ENCODE measurements around the gene H1-8. TPM values are rescaled to one million over a fixed set of nuclear protein-coding genes. Genes with fewer than 3 reads are reported as not detected.

The H1-8 gene
- total and polyA plus RNA-seq, 2 experiments from 2014 or later: not detected

DNA sequence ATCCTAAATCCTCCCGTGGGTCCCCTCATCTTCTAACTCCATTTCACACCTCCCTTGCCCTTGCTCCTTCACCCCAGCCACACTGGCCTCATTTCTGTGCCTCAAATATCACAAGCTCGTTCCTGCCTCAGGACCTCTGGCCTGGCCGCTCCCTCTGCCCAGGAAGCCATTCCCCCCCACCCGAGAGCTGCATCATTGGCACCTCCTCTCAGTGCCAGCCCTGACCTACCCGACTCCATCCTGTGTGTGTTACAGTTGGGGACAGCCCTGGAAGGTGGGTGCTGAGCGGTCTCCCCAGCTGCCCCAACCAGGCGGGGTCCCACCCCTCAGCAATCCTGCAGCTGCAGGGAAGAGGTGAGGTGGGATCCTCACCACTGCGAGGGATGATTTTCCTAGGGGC, 49.0 kb downstream of the H1-8 start:
- TF ChIP-seq, protein P1, sequence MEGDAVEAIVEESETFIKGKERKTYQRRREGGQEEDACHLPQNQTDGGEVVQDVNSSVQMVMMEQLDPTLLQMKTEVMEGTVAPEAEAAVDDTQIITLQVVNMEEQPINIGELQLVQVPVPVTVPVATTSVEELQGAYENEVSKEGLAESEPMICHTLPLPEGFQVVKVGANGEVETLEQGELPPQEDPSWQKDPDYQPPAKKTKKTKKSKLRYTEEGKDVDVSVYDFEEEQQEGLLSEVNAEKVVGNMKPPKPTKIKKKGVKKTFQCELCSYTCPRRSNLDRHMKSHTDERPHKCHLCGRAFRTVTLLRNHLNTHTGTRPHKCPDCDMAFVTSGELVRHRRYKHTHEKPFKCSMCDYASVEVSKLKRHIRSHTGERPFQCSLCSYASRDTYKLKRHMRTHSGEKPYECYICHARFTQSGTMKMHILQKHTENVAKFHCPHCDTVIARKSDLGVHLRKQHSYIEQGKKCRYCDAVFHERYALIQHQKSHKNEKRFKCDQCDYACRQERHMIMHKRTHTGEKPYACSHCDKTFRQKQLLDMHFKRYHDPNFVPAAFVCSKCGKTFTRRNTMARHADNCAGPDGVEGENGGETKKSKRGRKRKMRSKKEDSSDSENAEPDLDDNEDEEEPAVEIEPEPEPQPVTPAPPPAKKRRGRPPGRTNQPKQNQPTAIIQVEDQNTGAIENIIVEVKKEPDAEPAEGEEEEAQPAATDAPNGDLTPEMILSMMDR (IDR thresholded peaks at IDR 0.05; ENCODE audit: low read depth, low read length): no peak
- Histone ChIP-seq H3K27ac (no peak overlapping the region), H3K4me3 (no peak overlapping the region), H3K9me3 (ENCODE audit: low read depth) (no peaks in the 10 kb centered on the region), H3K36me3 (no peaks in the 10 kb centered on the region), H3K4me1 (ENCODE audit: low read depth) (peaks cover 27% of the 10 kb centered on the region), H3K27me3 (no peaks in the 10 kb centered on the region)
- no peak for DNase-seq (ENCODE audit: low read depth in 1 of 2, low spot score in 1 of 2)

DNA sequence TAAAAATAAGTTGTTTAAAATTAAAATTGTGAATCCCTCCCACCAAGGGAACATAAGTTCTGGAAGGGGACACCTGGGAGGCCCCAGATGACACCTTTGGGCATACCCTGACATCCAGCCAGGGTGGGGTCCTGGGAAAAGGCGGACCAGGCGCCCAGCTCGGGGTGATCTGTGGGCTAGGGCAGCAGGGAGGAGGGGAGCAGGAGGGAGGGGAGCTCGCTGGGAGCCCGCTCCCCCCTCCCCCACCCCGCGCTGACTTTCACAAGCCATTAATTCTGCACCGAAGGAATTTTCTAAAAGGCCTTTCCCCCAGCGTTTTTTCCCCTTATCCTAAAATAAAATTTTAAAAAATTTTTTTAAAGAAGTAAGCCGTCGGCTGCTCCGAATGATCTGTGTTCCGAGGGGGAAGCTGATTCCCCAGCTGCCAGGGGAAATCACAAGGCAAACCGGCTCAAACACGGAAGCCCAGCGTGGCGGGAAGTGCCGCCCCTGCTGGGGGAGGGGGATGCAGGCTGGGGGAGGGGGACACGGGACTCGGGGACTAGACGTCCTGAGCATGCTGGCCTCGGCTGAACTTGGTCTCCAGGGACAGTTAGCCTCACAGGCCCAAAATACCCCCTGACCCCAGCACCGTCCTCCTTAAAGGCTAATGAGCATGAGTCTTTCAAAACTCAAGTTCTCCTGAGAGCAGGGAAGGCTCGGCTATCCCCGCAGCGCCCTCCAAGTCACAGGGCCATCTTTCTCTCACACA, 49.6 kb downstream of the H1-8 start:
- no peaks in the 10 kb centered on the region for H3K36me3 ChIP-seq
- DNase-seq (ENCODE audit: low read depth in 1 of 2, low spot score in 1 of 2): peak in 1 of 2 donors; percentile 72
- H3K4me3 ChIP-seq: no peak overlapping the region
- no peak overlapping the region for H3K27ac ChIP-seq
- TF ChIP-seq, protein P1 (IDR thresholded peaks at IDR 0.05; ENCODE audit: low read depth, low read length): no peak
- no peaks in the 10 kb centered on the region for H3K27me3 ChIP-seq
- no peaks in the 10 kb centered on the region for H3K9me3 ChIP-seq (ENCODE audit: low read depth)
- peaks cover 33% of the 10 kb centered on the region for H3K4me1 ChIP-seq (ENCODE audit: low read depth)

DNA sequence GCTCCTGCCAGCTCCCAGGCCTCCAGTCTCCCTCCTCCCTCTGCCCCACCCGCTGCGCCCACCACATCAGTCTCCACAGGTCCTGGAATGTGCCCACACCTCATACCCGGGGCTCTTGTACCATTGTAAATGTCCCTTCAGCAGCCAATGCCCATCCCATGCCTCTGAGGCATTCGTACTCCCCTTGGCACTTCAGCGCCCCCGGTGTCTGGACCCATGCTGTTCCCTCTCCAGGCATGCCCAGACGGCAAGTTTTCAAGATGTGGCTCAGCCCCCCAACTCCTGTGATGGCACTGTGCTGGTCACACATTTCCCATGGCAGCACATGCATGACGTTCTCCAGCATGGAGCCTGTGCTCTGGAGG, 50.2 kb downstream of the H1-8 start:
- Histone ChIP-seq H3K27ac (no peak overlapping the region), H3K4me3 (no peak overlapping the region), H3K9me3 (ENCODE audit: low read depth) (no peaks in the 10 kb centered on the region), H3K36me3 (no peaks in the 10 kb centered on the region), H3K27me3 (no peaks in the 10 kb centered on the region), H3K4me1 (ENCODE audit: low read depth) (peaks cover 36% of the 10 kb centered on the region)
- TF ChIP-seq, protein P1 (IDR thresholded peaks at IDR 0.05; ENCODE audit: low read depth, low read length): no peak
- no peak for DNase-seq (ENCODE audit: low read depth in 1 of 2, low spot score in 1 of 2)

DNA sequence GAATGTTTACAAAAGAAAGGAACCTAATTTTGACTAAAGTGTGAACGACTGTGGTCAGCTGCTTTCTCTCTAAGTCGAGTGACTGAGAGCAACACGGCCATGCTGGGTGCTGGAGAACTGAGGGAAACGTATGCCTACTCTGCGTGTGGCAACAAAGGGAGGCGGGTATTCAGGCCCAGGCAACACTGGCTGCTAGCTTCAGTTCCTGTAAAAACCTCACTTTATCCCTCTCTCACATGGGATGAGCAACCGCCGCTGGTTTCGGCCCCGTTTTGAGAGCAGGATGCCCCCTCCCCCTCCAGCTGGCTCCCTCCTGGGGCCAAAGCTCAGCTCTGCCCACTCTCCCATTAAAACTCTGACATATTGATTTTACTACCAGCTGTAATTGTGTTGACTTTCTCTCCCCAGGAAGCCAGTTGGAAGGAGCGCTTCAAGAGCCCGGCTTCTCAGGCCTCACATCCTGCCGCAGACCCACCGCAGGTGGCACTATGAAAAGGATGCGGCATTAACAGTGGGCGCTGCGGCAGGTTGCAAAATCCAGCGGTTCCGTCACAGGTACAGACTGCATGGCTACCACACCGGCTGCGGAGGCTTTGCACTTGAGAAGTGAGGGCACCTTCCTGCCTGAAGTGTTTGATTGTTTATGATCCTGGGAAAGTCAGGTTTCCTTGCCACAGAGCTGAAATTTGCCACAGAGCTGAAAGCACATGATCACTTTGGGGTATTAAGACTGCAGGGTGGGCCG, 50.8 kb downstream of the H1-8 start:
- Histone ChIP-seq H3K4me3 (no peak overlapping the region), H3K4me1 (ENCODE audit: low read depth) (peaks cover 36% of the 10 kb centered on the region), H3K27me3 (no peaks in the 10 kb centered on the region), H3K36me3 (no peaks in the 10 kb centered on the region), H3K27ac (peak overlapping the region; percentile 26), H3K9me3 (ENCODE audit: low read depth) (no peaks in the 10 kb centered on the region)
- DNase-seq (ENCODE audit: low read depth in 1 of 2, low spot score in 1 of 2): no peak
- TF ChIP-seq, protein P1 (IDR thresholded peaks at IDR 0.05; ENCODE audit: low read depth, low read length): no peak

DNA sequence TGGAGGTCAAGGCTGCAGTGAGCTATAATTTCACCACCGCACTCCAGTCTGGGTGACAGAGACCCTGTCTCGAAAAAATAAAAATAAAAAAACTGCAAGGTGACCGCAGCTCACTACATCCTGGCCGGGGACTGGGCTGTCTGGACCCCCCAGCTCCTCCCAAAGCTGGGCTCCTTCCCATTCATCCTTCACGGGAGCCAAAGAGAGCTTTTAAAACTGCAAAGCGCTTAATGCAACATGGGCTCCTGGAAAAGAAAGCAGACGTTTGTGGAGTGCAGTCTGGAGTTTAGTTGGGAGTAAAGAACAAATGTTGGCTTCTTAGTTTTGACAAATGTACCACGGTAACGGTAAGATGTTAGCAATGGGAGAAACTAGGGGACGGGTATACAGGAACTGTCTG, 51.4 kb downstream of the H1-8 start:
- no peak for DNase-seq (ENCODE audit: low read depth in 1 of 2, low spot score in 1 of 2)
- TF ChIP-seq, protein P1 (IDR thresholded peaks at IDR 0.05; ENCODE audit: low read depth, low read length): no peak
- Histone ChIP-seq H3K27me3 (no peaks in the 10 kb centered on the region), H3K36me3 (no peaks in the 10 kb centered on the region), H3K27ac (peak overlapping the region; percentile 26), H3K4me1 (ENCODE audit: low read depth) (peaks cover 36% of the 10 kb centered on the region), H3K9me3 (ENCODE audit: low read depth) (no peaks in the 10 kb centered on the region), H3K4me3 (no peak overlapping the region)
